Head of caudate nucleus (tissue), 42 donors: ENCODE measurements around the gene C17orf75.
"Not testable (repeated sequence)": the region's sequence is repeated elsewhere in the genome, so short reads cannot be mapped to it uniquely, and the experiment has no call there.

Experiments used
- DNase-seq, 42 donors: peaks; one replicate each; pipeline versions ENCODE4 v3.0.0 to v3.0.0-alpha.2; 2020 to 2021; ENCODE audit warnings: mixed read lengths in 7 of 42
- intact Hi-C: fragments of 100-400 bp; cut with DNase I; formaldehyde crosslinking; loops from one replicate; pipeline ENCODE4 v1.15.0; 2022

C17orf75 gene

DNA sequence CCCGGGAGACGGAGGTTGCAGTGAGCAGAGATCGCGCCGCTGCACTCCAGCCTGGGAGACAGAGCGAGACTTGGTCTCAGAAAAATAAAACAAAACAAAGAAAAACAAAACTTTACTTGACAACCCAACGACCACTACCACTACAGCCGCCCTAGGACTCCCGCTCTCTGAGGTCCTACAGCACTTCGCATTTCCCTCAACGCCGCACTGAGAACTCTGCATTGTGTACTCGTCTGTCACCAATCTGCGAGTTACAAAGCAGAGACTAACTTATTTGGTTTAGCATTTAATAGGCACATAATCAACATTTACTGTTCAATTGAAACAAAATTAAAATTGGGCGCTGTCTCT, 7.5 kb upstream of the C17orf75 start:
- DNase-seq: peak in 26 of 42 donors; percentile 12 to 61 (median 32)
- intact Hi-C loops: no loop called here

DNA sequence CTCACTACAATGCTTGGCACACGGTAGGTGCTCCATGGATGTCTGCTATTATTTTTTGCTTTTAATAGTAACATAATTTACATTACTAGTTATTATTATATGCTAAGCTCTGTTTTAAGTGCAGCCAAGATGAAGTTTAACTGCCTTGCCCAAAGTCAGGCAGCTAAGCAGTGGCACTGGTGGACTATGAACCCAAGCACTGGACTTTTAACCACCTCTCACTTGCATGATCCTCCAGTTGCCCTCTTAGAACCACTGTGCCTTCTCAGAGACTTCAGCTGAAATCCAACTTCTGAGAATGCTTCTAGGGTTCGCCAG, 6.5 kb upstream of the C17orf75 start:
- DNase-seq: no peak
- intact Hi-C loops: no loop called here

DNA sequence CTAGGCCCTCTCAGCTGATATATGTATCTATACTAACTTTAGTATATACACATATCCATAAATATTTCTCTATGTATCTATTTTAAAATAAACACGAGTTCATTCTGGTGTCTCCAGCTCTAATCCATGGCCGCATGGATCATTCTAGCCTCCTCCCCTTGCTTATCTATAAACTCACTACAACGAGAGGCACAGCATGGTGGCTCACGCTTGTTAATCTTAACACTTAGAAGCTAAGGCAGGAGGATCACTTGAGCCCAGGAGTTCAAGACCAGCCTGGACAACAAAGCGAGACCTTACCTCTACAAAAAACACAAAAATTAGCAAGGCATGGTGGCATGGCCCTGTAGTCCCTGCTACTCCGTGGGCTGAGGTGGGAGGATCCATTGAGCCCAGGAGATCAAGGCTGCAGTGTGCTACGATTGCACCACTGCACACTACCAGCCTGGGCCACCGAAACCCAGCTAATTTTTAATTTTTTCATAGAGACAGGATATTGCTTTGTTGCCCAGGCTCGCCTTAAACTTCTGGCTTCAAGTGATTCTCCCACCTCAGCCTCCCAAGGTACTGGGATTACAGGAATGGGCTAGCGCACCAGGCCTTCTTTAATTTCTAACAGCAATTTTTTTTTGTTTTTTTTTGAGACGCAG, 4.1 kb upstream of the C17orf75 start:
- intact Hi-C loops: no loop called here

DNA sequence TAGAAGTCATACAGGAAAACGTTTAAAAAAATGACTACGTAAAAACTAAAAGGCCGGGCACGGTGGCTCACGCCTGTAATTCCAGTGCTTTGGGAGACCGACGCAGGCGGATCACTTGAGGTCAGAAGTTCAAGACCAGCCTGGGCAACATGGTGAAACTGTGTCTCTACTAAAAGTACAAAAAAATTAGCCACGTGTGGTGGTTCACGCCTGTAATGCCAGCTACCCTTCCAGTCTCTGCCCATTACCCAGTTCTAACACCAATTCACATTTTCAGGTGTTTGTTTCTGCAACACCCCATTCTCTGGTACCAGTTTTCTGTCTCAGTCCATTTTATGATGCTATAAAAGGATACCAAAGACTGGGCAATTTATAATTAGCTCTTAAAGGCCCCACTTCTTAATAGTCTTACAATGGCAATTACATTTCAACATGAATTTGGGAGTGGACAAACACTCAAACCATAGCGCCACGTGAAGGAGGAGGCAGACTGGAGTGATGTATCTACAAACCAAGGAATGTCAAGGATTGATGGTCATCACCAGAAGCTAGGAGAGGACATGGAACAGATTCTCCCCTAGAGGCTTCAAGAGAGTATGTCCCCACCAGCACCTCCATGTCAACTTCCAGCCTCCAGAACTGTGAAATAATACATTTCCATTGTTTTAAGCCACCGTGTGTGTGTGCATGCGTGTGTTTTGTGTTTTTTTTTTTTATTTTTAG, 791 bp upstream of the C17orf75 start:
- DNase-seq: no peak
- intact Hi-C loops: no loop called here

More for the DNA sequence above, 4.1 kb upstream of the C17orf75 start:
- DNase-seq: no peak

DNA sequence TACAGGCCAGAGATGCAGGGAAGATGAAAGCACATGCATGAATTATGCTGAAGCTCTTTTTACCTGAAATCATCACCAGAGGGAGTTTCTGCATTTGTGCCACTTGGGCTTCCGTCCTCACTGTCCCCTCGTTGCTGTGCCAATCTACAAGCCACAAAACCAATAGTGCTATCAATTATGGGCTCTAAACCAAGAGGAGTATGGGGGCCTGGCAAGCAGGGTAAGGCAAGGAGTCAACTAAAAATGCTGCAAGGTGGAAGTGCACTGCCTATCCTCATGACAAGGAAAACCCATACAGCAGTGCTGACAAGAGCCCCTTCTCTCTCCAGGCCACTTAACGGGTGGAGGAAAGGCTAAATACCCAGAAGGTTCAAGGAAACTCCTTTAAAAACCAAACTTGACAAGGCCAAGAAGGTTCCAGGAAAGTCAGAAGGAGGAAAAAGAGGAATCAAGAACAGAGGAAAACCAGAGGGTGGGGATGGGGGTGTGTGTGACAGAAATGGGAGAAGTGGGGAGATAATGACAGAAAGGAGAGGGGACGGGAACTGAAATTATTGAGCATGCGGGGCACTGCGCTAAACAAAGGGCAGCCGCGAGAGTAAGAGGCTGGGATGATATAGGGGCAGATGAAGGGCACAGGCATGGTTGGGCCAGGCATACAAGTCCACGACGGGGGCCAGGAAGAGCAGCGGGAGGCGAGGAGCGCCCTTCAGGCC, 674 bp downstream of the C17orf75 start:
- DNase-seq: peak in 30 of 42 donors; percentile 26 to 68 (median 52)
- intact Hi-C loops: no loop called here

DNA sequence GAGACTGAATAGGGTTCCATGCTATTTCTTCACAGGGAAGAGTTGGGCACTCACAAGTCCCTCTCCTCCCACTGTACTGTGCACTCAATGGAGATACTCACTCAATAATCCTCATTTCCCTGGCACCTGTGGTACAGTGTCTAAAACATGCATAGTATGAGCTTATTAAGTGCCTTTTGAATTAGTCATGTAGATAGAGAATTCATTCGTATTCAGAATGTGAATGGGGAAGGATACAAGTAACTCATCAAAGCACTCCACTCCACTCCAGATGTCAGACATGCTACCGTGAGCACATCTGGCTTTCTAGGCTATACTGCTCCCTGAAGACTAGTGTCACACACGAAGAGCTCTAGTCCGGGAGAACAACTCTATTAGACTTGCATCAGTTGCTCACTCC, 6.3 kb downstream of the C17orf75 start:
- intact Hi-C loops: no loop called here

DNA sequence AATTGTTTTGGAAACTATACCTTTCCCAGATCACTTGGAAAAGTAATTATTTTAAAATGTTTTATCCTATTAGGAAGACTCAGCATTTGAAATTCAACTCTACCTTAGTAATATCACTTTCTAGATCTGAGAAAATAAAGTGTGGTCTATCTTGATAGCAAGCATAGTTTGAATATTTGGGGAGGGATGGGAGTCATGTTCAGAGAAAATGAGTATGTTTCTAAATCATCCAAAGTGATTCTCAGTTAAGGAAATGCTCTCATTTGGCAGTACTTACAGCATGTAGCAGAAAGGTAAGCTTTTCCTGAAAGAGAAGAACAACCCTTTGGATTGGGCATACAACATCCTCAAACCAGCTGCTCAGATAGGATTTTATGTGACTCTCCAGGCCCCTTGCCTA, 6.9 kb downstream of the C17orf75 start:
- intact Hi-C loops: no loop called here
- no peak for DNase-seq

More for the DNA sequence above, 6.3 kb downstream of the C17orf75 start:
- DNase-seq: no peak

DNA sequence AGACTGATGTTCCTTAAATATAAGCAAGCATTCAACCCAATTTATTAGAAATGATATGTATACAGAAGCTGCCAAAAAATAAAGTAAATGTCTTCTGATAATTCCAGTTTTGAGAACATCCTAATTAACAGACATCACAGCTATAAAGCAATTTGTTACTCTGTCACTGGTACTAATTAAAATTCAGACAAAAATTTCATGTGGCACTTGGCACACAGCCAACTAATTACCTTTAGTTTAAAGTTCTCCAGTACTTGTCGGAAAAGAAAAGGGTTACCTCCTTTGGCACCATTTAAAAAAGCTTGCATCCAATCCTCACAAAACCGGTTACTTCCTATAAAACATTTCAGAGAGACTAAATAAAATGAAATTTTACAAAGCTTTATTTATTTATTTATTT, 8.8 kb downstream of the C17orf75 start:
- DNase-seq: no peak

DNA sequence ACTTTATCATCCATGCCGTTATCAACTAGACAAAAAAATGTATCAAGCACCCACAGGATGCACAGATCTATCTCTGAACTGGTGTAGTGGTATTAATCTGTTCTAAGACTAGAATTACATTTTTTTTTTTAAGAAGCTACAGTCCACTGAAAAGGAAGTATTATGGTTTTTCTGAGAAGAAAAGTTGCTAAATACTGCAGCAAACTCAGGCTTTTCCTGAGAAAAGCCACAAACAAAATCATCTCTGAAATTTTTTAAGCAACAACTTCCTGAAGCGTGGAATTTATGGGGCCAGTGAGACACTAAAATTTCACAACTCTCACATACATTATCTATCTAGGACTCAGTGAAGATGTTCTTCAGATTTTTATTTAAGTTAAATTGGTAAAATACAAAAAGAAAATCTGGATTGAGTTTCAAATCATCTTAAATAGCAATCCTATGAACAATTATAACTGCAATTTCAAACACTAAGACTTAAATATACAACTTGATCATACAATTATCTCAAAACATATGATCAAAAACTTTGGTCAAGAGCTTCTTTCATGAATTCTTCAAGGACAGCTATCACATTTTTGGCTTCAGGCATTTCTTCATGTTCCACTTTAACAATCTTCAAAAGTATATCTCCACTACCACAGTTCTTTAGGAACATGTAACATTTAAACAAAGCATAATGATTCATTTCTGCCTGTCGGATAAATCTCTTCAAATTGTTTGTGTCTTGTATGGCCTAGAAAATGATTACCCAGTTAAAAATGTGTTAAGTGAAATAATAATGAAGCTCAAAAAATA, 10.5 kb downstream of the C17orf75 start:
- intact Hi-C loops: no loop called here
- DNase-seq: no peak

More for the DNA sequence above, 8.8 kb downstream of the C17orf75 start:
- intact Hi-C loops: no loop called here

DNA sequence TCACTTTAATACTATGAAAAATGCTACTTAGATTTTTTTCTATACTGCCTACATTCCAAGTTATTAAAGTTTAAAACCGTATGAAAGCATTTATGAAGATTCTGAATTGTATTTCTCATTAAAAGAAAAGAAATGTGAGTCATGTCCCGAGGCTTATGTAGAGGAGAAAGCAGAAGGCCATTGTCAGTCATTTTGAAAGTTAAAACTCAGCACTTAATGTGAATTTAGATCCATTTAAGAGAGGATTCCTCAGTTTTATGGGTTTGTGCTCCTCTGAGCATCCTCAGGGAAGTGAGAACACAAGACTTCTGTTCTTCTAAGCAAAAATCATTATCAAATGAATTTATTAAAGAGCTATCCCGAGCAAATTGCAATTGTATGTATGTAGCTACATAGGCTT, 11.8 kb downstream of the C17orf75 start:
- intact Hi-C loops: no loop called here
- no peak for DNase-seq

DNA sequence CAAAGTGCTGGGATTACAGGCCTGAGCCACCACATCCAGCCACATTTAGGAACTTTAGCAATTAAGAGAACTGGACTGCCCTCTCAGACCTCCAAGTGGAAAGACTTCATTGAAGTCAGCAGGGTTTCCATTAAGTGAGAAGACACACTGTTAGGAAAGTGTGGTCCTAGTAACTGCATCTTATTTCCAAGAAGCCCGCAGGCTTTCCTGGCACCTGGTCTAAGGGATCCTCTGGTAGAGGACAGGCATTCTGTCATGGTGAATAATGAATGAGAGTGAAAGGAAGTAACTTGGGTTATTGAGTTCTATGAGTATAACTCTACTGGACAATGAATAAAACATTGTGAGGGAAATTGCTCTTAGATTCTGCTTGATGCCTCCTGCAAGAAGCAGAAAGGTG, 14.1 kb downstream of the C17orf75 start:
- intact Hi-C loops: no loop called here
- DNase-seq: no peak

DNA sequence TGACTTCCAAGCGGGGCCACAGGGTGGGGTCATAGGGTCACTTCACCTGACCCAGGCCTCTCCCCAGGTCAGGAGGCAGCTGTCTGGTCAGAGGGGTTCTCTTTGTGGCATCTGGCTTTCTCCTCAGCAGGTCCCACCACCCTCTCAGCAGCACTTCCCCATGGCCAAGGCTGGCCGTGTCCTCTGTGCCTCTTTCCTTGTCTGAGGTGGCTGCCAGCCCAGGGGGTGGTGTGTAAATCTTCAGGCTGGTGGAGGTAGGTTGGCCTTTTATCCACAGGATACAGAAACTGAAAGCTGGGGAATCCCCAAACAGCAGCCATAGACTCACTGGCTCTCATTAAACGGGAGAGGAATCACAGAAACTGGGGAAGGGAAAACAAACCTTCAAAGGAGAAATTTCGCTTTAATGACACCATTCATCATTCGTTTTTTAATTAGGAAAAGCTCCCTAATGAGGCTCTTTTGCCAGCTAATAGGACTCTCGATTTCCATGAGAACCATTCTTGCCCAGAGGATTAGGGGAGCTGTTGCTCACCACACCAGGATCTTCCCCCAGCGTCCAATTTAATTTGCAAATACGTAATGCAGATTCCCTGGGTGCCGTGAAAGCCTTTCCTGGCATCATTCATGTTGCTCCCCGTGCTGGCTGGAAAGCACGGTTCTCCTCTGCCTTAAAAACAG, 18.0 kb downstream of the C17orf75 start:
- intact Hi-C loops: no loop called here
- peak in 10 of 42 donors; percentile 12 to 56 (median 28) for DNase-seq

DNA sequence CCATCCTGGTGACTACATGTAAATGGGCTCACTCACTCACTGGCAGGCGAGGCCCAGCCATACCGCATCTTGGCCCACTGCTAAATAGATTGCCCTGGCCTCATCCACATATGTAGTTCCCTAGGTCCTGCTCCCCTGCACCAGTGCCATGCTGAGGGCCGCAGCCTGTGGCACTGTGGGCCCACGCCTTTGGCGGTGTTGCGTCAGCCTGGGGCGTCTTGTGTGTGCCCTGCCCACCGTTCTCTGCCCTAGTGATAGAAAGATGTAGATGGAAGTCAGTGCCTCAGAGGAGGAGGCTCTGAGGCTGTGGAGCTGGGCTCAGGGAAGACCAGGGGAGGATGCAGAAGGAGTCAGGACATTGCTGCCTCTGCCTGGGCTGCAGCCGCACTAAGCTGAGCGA, 18.9 kb downstream of the C17orf75 start:
- intact Hi-C loops: no loop called here
- no peak for DNase-seq

DNA sequence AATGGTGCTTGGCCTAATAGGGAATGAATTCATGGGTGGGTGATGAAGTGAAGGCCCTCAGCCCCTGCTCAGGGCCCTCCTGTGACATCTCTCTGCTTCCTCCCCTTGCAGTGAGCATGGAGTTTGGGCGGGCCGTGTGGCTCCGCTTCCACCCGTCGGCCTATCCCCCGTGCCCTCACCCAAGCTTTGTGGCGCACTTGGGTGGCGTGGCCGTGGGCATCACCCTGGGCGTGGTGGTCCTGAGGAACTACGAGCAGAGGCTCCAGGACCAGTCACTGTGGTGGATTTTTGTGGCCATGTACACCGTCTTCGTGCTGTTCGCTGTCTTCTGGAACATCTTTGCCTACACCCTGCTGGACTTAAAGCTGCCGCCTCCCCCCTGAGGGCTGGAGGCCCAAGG, 21.1 kb downstream of the C17orf75 start:
- intact Hi-C loops: no loop called here

DNA sequence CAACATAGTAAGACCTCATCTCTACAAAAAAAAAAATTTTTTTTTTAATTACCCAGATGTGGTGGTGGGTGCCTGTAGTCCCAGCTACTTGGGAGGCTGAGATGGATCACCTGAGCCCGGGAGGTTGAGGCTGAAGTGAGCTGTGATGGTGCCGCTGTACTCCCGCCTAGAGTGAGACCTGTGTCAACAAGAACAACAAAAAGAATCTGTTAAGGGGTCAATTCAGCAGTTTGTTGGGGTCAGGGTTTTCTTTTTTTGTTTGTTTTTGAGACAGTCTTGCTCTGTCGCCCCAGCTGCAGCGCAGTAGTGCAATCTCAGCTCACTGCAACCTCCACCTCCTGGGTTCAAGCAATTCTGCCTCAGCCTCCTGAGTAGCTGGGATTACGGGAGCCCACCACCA, 21.9 kb downstream of the C17orf75 start:
- intact Hi-C loops, DNase-seq: not testable (repeated sequence)

More for the DNA sequence above, 21.1 kb downstream of the C17orf75 start:
- no peak for DNase-seq

DNA sequence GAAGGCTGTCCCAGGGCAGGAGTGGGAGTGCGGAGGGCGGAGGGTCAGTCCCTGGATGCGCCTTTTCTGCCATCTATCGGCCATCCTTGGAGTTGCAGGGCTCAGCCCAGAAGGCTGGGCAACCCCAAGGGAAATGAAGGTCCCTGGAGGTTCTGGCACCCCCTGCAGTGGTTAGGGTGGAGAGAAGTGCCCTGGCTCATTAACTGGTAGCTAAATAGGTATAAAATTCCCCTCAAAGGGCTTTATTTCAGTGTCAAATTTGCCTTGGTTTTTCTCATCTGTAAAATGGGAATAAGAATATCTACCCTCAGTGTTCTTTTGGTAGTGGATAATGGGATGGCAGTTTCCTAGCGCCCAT, 22.4 kb downstream of the C17orf75 start:
- intact Hi-C loops: loop anchor here (2.0 kb wide), 1 partner anchor 67 kb away; no protein-coding TSS in a partner anchor

DNA sequence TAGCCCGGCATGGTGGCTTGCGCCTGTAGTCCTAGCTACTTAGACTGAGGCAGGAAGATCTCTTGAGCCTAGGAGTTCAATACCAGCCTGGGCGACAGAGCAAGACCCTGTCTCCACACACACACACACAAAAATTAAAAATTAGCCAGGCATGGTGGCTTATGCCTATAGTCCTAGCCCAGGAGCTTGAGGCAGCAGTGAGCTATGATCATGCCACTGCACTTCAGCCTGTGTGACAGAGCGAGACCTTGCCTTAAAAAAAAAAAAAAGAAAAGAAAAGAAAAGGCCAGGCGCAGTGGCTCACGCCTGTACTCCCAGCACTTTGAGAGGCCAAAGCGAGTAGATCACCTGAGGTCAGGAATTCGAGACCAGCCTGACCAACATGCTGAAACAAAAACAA, 23.9 kb downstream of the C17orf75 start:
- intact Hi-C loops: loop anchor here (2.0 kb wide), 1 partner anchor 65 kb away; no protein-coding TSS in a partner anchor
- no peak for DNase-seq

More for the DNA sequence above, 22.4 kb downstream of the C17orf75 start:
- peak; percentile 30 to 93 (median 82) for DNase-seq

DNA sequence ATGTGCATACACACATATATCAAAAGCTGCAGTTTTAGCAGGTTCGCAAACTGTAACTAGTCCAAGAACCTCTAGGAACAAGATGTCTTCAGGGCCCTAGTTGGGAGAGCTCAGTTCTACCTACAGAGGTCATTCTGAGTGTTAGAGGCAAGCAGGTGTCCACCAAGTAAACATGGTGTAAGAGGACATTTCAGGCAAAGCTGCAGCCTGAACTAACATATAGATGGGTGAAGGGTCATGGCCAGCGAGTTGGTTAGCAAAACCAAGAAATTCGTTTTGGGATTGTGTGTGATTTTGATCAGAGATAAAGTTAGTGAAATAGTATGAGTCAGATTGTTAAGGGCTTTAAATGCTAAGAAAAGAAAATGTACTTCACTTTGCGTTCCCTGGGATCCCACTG, 24.6 kb downstream of the C17orf75 start:
- no peak for DNase-seq
- intact Hi-C loops: no loop called here

DNA sequence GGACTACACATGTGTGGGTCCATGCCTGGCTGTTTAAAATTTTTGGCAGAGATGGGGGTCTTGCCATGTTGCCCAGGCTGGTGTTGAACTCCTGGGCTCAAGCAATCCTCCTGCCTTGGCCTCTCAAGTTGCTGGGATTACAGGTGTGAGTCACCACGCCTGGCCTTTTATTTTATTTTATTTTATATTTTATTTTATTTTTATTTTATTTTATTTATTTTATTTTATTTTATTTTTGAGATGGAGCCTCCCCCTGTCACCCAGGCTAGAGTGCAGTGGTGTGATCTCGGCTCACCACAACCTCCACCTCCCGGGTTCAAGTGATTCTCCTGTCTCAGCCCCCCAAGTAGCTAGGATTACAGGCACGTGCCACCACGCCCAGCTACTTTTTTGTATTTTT, 25.3 kb downstream of the C17orf75 start:
- intact Hi-C loops, DNase-seq: not testable (repeated sequence)
